Cardiac fibroblast (primary cell): ENCODE measurements around the gene PROC.

ENCODE experiments used
- DNase-seq, 2 donors: peaks; one replicate each; pipeline versions ENCODE4 v3.0.0 to v3.0.0-alpha.2; 2010; ENCODE audit warnings: low read depth in 2 of 2
- H3K4me3 ChIP-seq, 2 donors: replicated peaks in 1 of 2; 1 replicate in 1 of 2; 2 replicates in 1 of 2; pipeline ENCODE4 v1.5.1; 2011; ENCODE audit warnings: low read depth in 2 of 2, low read length in 2 of 2, mild to moderate bottlenecking in 2 of 2, moderate library complexity in 1 of 2
- CTCF ChIP-seq: IDR thresholded peaks from one replicate; pipeline ENCODE4 v1.5.1; 2011; ENCODE audit warnings: low read depth, mild to moderate bottlenecking, low read length, inconsistent platforms

Gene PROC

GRCh38 chr2:127418300-127419111 lies at the start of gene PROC:
Gene PROC, plus strand, starts transcription at chr2:127418427. Its CDS starts 1,516 bp downstream, at chr2:127419943.
- H3K4me3 ChIP-seq, result no peak within 1 kb of the TSS
- no peak for TF ChIP-seq CTCF
- DNase-seq, result no peak

GRCh38 chr2:127370010-127370409 lies 48.2 kb upstream of the PROC start:
- H3K4me3 ChIP-seq, result no peak overlapping the region
- no peak for DNase-seq
- no peak for TF ChIP-seq CTCF

GRCh38 chr2:127371037-127371436 lies 47.2 kb upstream of the PROC start:
- TF ChIP-seq CTCF, result peak; percentile 22
- no peak overlapping the region for H3K4me3 ChIP-seq
- DNase-seq, result peak; percentile 45 to 92

- no peak for TF ChIP-seq CTCF
These were observed 44.7 kb upstream of the PROC start for GRCh38 chr2:127373362-127374083.

DNA sequence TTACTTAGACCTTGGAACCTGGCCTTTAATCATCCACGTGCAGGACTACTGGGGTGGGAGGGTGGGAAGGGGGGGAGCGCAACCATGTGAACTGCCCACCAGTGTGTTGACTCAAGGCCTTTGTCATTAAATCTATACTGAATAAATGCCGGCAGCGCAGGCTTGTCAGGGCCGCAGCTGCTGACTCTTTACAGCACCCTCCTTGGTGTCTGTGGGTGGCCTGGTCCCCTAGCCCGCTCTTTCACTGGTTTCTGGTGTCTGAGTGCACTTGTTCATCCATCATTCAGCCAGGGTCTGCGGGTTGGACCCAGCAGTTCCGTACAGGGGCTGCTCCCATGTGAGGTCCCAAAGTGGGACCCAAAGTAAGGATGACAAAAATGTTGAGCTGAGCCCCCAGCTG lies 42.0 kb upstream of the PROC start:
- no peak for DNase-seq
- TF ChIP-seq CTCF, result no peak
- no peak overlapping the region for H3K4me3 ChIP-seq

More at GRCh38 chr2:127373362-127374083, 44.7 kb upstream of the PROC start:
- no peak for DNase-seq
- no peak overlapping the region for H3K4me3 ChIP-seq

DNA sequence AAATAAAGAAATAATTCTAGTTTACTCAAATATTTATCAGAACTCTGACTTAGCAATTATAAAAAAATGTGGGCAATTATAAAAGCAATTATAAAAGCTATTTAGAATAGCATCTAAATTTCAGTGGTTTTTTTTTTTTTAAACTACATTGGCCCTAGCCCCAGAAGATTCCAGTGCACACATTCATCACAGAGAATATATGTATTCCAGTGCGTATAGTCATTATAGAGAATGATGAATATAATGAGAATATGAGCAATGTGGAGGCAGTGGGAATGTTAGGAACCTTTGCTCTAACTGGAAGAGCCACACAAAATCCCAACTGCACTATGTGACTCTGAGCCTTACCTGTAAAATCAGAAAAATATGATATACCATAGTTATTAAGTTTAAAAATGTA lies 41.0 kb upstream of the PROC start:
- no peak overlapping the region for H3K4me3 ChIP-seq
- no peak for DNase-seq
- no peak for TF ChIP-seq CTCF
